Ecto neural progenitor cell (in vitro differentiated cells): ENCODE data around the gene GGA2.
"Not testable (repeated sequence)": the region's sequence is repeated elsewhere in the genome, so short reads cannot be mapped to it uniquely, and the experiment has no call there.

Experiments
- DNase-seq: peaks from one replicate; pipeline ENCODE4 v3.0.0-alpha.2; 2018; ENCODE audit warnings: low spot score

The GGA2 gene

DNA sequence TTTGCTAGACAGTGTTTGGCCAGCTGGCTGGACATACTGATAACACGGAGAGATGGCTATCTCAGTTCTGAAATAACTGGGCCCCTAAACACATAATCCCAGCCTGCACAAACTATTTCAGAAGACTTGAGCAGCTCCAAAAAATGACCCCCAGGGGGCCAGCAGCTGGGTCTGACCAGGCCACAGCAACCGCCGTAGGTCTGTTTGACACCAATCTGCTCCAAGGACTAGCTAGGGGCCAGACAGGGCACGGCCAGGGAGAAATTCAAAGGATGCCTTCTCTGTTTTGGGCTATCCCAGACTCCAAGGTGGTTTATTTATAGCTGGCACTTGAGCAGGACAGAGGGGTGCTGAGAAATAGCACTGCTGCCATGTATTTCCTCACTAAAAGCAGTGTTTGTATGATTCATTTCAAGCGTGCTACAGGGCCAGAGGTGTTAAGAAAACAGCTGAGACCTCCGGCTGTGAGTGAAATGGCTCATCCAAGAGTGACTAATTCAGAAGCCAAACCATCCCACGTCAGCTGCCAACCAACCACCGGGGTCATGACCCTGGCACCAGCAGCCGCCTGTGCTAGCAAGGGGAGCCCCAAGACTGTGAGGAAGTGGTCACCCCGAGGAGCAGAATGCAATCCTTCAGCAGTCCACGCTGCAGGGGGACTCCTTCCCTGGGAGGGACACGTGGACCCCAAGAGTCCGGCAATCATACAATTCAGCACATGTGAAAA lies 5.7 kb downstream of the GGA2 start:
- peak; percentile 55 for DNase-seq

DNA sequence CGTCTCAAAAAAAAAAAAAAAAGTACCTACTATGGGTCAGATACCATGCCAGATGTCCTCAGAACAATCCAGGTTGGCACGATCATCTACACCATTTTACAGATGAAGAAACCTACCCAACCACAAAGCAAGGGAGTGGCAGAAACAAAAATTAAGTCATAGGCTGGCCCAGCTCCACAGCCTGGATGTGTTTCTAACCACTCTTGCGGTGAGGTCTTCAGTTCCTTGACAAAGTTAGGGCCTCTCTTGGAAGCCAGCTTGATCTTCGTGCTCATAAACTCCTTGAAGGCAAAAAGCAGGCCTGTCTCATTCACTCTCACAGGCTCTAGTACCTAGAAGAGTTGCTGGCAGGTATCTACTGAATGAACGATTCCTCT lies 6.2 kb downstream of the GGA2 start:
- DNase-seq = no peak

DNA sequence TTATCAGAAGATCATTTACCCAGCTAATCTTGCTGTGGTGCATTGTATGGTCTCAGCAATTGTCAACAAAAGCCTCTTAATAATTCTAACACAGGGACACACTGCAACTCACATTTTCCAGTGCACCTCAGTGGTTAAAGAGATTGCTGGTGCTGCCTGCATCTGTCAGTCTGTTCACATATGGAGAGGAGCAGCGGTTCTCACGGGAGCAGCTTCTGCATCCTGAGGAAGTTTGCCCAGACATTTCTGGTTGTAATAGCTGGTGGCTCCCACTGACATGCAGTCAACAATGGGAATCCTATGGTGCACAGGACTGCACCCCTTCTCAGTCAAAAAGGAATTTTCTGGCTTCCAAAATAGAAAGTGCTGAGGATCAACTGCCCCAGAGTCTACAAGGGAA lies 7.8 kb downstream of the GGA2 start:
- no peak for DNase-seq

DNA sequence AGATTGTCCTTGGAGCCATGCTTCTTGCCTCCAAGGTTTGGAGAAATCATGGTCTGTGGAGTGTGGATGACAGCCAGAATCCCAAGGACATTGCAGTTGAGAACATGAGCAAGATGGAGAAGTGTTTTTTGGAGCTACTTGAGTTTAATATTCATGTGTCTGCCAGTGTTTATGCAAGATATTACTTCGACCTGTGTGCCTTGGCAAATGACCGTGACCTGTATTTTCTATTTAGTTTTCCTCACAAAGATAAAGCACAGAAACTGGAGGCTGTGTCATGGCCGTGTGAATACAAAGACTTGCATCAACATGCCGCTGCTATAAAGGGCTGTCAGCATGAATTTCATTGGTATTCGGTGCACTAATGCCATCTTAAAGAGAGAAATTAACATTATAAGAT lies 9.0 kb downstream of the GGA2 start:
- DNase-seq = no peak

DNA sequence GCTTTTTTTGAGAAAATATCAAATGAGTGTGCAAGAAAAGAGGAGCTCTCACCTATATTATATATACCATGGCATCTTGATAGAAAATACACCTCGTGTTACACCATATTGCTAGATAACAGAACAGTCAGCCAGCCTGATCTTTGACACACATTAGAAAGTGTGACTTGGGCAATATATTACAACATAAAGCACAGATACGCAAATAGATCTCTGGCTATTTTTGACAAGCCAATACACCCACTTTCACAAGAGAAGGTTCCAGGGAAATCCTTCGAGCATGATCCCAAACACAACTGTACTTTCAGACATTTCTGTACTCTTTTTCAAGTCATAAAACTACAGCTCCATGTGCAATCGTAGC lies 9.4 kb downstream of the GGA2 start:
- DNase-seq = no peak

DNA sequence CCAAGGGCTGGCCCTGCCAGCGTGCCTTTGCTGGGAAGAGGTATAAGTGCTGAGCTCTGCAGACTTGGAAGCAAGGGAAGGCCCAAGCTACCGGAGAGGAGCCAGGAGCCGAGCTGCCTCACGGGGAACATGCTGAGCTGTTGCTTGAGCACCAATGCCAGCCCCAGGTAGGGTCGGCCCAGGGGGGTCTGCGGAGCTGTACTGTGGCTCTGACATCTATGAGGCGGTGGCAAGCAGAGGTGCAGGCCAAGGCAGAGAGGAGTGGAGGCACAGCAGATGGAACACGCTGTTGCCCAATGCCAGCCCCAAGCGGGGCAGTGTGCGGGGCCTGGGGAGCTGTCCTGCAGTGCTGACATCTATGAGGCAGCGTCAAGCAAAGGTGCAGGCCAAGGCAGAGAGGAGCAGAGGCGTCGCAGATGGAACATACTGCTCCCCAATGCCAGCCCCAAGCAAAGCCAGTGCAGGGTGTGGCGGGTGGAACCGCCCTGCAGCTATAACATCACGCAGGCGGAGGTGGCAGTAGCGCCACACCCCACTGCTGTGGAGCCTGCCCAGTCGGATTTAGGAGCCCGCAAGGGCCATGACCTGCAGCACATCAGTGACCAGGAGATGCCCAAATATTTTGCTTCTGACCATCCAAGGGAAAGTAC lies 10.0 kb downstream of the GGA2 start:
- no peak for DNase-seq

GRCh38 chr16:23499801-23500200 lies 10.5 kb downstream of the GGA2 start:
- no peak for DNase-seq

DNA sequence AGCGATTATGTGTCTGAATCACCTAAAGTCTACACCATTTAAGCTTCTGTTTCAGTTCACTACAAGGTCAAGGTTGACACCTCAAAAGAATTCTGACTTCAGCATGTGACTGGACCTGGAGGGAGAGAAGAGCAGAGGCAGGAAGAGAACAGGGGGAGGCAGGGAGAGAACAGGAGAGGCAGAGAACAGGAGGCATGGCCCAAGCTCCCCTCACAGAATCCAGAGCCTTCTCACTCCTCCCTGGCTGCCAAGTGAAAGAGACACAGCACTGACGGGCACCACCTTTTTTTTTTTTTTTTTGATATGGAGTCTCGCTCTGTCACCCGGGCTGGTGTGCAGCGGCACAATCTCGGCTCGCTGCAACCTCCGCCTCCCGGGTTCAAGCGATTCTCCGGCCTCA lies 11.4 kb downstream of the GGA2 start:
- no peak for DNase-seq

DNA sequence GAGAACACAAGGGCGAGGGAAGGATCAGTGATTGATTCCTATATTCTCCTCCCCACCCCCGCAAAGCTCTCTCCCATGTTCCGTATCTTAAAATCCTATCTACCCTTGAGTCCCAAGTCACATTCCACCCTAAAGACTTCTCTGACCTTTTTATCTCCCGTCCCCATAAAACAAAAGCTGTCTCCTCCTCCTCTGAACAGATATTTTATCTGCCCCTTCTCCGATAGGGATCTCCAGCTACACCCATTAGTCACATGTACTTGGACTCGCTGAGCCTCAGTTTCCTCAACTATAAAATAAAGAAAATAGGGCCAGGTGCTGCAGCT lies 12.8 kb downstream of the GGA2 start:
- no peak for DNase-seq

DNA sequence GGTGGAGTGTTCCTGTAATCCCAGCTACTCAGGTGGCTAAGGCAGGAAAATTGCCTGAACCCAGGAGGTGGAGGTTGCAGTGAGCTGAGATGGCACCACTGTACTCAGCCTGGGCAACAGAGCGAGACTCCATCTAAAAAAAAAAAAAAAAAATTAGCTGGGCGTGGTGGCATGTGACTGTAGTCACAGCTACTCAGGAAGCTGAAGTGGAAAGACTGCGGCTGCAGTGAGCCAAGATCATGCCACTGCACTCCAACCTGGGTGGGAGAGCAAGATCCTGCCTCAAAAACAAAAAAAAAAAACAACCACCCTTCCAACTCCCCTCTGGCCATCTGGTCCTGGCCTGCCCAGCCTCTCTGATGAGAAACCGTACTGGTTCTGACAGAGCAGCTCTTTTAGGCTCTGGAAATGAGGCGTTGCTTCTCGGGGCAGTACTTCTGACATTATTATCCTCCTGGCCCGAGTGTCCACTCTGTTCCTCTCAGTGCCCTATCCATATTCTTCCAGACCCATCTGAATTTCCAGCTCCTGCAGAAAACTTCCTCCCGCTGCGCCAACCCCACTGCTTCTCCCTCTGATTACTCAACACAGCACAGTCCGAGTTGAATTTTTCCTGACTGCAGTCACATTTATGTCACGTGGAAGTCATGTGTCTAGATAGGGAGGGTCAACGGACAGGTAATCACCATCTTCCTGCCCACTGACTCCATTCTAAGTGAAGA lies 13.3 kb downstream of the GGA2 start:
- no peak for DNase-seq

DNA sequence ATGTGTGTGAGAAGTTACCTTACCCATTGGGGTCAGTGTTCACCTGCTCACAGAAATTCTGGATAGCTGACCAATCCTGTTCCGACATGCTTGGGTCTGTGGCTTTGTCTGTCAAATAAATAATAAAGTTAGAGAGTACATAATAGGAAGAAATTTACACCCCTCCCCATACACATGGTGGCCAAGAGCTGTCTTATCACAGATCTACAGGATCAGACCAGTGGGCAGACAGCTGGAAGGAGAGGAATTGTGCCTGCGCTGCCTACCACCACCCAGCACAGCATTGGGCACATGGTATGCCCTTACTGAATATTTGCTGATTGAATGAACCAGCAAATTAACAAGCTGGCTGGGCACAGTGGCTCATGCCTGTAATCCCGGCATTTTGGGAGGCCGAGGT lies 14.6 kb downstream of the GGA2 start:
- no peak for DNase-seq

DNA sequence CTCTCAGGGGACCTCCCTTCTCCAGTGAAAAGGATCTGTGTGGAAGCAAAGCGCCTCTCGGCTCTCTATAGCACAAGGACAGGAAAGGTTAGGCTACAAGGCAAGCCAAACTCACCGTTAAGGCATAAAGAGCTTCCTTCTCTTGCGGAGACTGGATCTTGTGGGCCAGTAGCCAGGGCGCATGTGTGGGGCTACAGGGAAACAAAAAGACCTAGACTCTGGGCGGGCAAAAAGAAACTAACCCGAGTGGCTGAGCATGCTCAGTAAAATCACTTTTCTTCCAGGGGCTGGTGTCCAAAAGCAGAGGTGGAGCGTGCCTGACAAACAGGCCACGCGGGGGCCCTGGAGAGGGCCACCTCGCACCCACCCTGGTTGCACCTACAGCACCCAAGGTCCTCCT lies 16.1 kb downstream of the GGA2 start:
- DNase-seq = no peak

DNA sequence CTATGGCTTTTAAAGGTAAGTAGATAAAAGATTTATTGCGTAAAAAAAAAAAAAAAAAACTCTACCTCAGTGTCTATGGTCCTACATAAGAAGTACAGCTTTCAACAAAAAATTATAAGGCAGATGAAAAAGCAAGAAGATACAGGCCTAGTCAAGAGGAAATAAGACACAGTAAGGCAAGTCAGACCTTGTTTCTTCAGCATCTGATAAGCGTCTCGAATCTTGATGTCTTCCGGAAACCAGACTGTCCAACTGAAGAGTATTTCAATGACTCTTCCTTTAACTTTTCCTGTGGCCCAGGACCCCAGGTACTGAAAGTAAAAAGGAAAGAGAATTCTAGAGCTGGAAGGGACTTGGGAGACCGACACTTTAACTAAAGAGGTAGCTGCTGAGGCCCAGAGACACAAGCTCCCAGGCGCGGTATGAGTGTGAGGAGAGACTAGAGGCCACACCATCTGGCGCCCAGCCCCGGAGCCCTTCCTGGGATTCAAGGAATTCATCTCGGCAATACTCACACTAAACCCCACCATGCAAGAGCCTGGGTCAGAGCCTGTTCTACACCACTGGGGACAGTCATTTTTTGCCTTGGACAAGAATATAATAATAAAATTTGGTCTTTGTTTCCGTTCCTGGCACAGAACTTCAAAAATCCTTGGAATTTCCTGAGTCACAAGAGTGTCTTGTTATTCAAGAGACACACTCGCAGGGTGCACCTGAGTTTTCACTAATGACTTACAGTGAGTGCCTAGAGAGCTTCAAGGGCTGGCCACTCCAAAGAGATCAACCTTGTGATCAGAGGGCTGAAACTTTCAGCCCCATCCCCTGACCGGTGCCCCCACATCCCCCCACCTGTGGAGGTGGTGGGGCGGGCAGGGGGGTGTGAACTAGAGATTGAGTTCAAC lies 18.6 kb downstream of the GGA2 start:
- DNase-seq = no peak

DNA sequence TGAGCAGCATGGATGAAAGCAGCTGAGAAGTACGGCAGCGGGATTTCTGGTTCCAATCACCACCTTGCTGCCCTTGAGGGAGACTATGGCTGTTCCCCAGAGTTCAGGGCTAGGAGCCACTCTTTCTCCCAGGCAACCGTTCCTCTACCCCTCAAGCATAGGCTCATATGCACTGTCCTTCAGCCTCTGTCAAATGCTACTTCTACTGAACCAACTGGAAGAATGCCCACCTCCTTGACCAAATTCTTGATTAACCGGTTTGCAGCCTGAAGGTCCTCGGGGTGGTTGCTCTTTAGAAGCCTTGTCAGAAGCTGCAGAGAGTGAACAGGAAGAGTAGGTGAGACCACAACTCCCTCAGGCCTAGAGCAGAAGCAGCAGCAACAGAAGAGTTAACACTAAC lies 23.8 kb downstream of the GGA2 start:
- DNase-seq = no peak

- DNase-seq = no peak
Observed at GRCh38 chr16:23485841-23486240, 24.5 kb downstream of the GGA2 start.

- no peak for DNase-seq
Observed at GRCh38 chr16:23485257-23485614, 25.1 kb downstream of the GGA2 start.

DNA sequence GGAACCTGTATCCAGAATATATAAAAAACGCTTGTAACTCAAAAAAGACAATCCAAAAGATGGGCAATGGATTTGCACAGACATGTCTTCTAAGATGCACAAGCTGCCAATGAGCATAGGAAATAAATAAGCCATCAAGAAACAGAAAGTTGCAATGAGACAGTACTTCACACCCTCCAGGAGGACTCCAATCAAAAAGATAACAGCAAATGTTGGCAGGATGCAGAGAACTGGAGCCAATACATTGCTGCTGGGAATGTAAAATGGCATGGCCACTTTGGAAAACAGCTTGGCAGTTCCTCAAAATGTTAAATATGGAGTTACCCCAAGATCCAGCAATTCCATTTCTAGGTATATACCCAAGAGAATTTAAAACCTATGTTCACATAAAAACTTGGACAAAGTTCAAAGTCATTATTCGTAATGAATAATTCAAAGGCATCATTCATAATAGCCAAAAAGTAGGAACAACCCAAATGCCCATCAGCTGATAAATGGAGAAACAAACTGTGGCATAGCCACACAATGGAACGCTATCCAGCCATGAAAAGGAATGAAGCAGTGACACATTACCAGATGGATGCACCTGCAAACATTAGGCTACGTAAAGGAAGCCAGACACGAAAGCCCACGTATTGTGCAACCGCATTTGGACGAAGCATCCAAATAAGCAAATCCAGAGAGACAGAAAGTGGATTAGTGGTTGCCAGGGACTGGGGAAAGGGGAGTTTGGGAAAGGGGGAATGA lies 25.6 kb downstream of the GGA2 start:
- DNase-seq = no peak

DNA sequence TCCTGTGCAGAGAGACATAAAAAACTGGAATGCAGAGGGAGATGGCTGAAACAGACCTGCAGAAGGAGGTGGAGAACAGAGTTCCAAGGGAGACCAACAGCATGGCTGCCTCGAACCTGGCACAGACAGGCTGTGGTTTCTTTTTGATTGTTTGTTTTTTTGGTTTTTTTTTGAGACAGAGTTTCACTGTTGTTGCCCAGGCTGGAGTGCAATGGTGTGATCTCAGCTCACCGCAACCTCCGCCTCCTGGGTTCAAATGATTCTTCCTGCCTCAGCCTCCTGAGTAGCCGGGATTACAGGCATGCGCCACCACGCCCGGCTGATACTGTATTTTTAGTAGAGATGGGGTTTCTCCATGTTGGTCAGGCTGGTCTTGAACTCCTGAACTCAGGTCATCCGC lies 26.8 kb downstream of the GGA2 start:
- not testable (repeated sequence) for DNase-seq

- no peak for DNase-seq
Observed at GRCh38 chr16:23482778-23483177, 27.5 kb downstream of the GGA2 start.

DNA sequence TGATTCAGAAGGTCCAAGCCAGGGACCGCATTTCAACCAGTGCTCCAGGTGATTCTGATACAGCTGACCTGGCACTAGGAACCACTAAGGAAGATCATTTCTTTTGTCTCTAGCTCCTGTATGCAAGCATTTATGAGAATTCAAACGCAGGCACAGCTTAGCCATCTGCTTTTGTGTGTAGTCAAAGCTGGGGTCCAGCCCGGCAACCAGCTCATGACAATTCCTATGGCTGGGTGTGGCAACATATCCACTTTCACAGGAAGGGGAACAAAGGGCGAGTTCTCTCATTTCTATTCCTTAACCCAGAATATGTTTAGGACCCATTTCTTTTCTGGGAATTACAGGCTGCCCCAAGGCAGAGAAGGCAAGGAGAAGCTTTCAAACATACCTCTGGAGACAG lies 30.0 kb downstream of the GGA2 start:
- DNase-seq = no peak

DNA sequence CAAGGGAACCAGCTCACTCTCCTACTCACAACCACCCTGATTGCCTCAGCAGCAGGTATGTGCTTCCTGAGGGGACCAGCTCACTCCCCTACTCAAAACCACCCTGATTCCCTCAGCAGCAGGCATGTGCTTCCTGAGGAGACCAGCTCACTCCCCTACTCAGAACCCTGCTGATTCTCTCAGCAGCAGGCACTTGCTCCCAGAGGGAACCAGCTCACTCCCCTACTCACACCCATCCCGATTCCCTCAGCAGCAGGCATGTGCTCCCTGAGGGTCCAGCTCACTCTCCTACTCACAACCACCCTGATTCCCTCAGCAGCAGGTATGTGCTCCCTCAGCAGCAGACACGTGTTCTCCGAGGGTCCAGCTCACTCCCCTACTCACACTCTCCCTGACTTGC lies 31.2 kb downstream of the GGA2 start:
- DNase-seq = no peak

DNA sequence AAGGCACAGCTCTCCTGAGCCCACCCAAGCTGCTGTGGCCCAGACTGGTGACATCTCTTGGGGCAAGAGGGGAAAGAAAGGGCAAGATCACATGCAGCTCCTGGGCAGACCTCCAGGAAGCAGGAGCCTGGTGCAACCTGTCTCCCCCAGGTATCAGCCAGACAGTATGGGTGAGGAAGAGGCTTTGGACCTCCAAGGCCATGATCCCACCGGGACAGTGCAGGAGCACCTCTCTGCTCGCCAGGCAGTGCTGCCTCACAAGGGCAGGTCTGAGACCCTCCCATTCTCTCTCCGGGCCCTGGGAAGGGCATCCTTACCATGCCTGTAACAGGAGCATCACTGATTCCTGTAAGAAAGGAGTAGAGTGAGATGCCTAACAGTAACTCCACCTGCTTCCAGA lies 31.7 kb downstream of the GGA2 start:
- no peak for DNase-seq
